CD4-positive, alpha-beta T cell (primary cell): ENCODE measurements around the gene NFIL3. TPM values are rescaled to one million over a fixed set of nuclear protein-coding genes. Genes with fewer than 3 reads are reported as not detected.
A peak's percentile ranks its signal among the peaks of the same experiment; 100 is the strongest.
"Not testable (repeated sequence)": the region's sequence is repeated elsewhere in the genome, so short reads cannot be mapped to it uniquely, and the experiment has no call there.

Experiments used
- ATAC-seq: fragments of 200-7000 bp; cut with Tn5 transposase; one replicate; pipeline ENCODE4 v1.10.0; 2022; ENCODE audit warnings: mild to moderate bottlenecking; ENCODE audit not compliant: poor library complexity
- CTCF ChIA-PET: fragments of 350-600 bp; sonication (Branson Sonifier 250); formaldehyde crosslinking; loops from one replicate; lab custom pipeline; 2021; ENCODE audit warnings: antibody characterized with exemption, inconsistent platforms; lab: Charles Lee
- POLR2A ChIA-PET: fragments of 350-600 bp; sonication (Branson Sonifier 250); formaldehyde crosslinking; loops from one replicate; lab custom pipeline; 2021; ENCODE audit warnings: antibody characterized with exemption, inconsistent platforms; lab: Charles Lee
- DNase-seq, 14 experiments: peaks; one replicate each; pipeline ENCODE4 v3.0.0-alpha.2; 2013 to 2020; ENCODE audit warnings: mixed read lengths in 2 of 14
- H3K27ac ChIP-seq, 2 donors: one replicate each; pipeline versions ENCODE4 v1.5.1 to v1.7.0; 2013; ENCODE audit warnings: low read length in 2 of 2, low read depth in 1 of 2, mild to moderate bottlenecking in 1 of 2
- H3K27me3 ChIP-seq, 2 experiments: 1 replicate in 1 of 2; 2 replicates in 1 of 2; pipeline versions ENCODE4 v1.6.1 to v1.7.0; 2013; ENCODE audit warnings: low read length in 2 of 2, control low read depth in 1 of 2, mild to moderate bottlenecking in 1 of 2, moderate library complexity in 1 of 2; ENCODE audit not compliant: insufficient read depth in 2 of 2, control insufficient read depth in 1 of 2
- H3K36me3 ChIP-seq: one replicate; pipeline ENCODE4 v1.6.1; 2013; ENCODE audit warnings: low read length, control low read depth; ENCODE audit not compliant: insufficient read depth
- H3K4me1 ChIP-seq: one replicate; pipeline ENCODE4 v1.6.1; 2013; ENCODE audit warnings: low read length, control low read depth; ENCODE audit not compliant: insufficient read depth
- H3K4me3 ChIP-seq: one replicate; pipeline ENCODE4 v1.5.1; 2013; ENCODE audit warnings: mild to moderate bottlenecking, low read length, moderate library complexity
- H3K9me3 ChIP-seq, 2 experiments: 1 replicate in 1 of 2; 2 replicates in 1 of 2; pipeline versions ENCODE4 v1.6.1 to v1.7.0; 2013; ENCODE audit warnings: low read length in 2 of 2, mild to moderate bottlenecking in 2 of 2, control low read depth in 1 of 2, moderate library complexity in 1 of 2; ENCODE audit not compliant: control insufficient read depth in 1 of 2, insufficient read depth in 1 of 2
- H3K27ac Mint-ChIP-seq: one replicate; pipeline ENCODE4 v1.8.0; 2020; ENCODE audit warnings: mixed read lengths
- H3K27me3 Mint-ChIP-seq: one replicate; pipeline ENCODE4 v1.8.0; 2021; ENCODE audit warnings: mixed read lengths
- H3K36me3 Mint-ChIP-seq: one replicate; pipeline ENCODE4 v1.8.0; 2021; ENCODE audit warnings: low read depth, mixed read lengths
- H3K4me1 Mint-ChIP-seq: one replicate; pipeline ENCODE4 v1.8.0; 2021; ENCODE audit warnings: low read depth, mixed read lengths
- H3K4me3 Mint-ChIP-seq: one replicate; pipeline ENCODE4 v1.8.0; 2020; ENCODE audit warnings: mild to moderate bottlenecking, mixed read lengths
- H3K9me3 Mint-ChIP-seq: one replicate; pipeline ENCODE4 v1.8.0; 2020; ENCODE audit warnings: mixed read lengths
- intact Hi-C, 2 experiments: fragments of 100-400 bp; cut with DNase I in 1 of 2; cut with micrococcal nuclease in 1 of 2; formaldehyde crosslinking; loops; one replicate each; pipeline versions ENCODE4 v1.15.1 to v1.9.0; 2023 to 2025; cut with DNase I, micrococcal nuclease
- total RNA-seq, 174 experiments: library from RNA in 2 of 174; stranded (reverse) in 2 of 174; gene quantifications; one replicate each; pipeline ENCODE4 v1.2.3 and lab custom pipeline; 2021 to 2026
- TF ChIP-seq, protein P1 (sequence below): fragments of 200-600 bp; IDR thresholded peaks from one replicate; pipeline ENCODE4 v1.8.0; 2022; ENCODE audit warnings: antibody characterized with exemption, mild to moderate bottlenecking

NFIL3 gene
- total RNA-seq, 2 experiments from 2014 or later = 31.0 to 32.4 TPM

DNA sequence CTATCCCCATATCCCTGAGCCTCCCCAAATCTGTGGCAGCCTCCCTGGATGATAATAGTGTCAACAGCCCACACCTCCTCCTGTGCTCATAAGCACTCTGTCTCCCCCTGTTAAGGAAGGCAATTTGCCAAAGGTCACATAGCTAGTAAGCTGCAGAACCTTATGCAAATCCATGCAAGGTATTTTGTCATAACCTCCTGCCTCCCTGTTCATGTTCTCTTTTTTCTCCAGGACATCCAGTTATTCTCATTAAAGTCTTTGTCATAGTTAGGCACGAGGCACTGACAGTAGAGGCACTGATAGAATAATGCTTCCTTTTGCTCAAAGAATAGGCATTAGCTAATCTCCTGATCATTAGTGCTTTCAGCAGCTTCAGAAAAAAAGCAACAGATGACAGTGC, 51.7 kb downstream of the NFIL3 start:
- DNase-seq (no peak), ATAC-seq (no peak)
- TF ChIP-seq, protein P1, sequence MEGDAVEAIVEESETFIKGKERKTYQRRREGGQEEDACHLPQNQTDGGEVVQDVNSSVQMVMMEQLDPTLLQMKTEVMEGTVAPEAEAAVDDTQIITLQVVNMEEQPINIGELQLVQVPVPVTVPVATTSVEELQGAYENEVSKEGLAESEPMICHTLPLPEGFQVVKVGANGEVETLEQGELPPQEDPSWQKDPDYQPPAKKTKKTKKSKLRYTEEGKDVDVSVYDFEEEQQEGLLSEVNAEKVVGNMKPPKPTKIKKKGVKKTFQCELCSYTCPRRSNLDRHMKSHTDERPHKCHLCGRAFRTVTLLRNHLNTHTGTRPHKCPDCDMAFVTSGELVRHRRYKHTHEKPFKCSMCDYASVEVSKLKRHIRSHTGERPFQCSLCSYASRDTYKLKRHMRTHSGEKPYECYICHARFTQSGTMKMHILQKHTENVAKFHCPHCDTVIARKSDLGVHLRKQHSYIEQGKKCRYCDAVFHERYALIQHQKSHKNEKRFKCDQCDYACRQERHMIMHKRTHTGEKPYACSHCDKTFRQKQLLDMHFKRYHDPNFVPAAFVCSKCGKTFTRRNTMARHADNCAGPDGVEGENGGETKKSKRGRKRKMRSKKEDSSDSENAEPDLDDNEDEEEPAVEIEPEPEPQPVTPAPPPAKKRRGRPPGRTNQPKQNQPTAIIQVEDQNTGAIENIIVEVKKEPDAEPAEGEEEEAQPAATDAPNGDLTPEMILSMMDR = no peak
- intact Hi-C loops = no loop called here
- ChIA-PET POLR2A (no interaction called here), CTCF (no interaction called here)
- H3K9me3 ChIP-seq = no peaks in the 10 kb centered on the region
- peaks cover under 1% of the 10 kb centered on the region for H3K27me3 Mint-ChIP-seq
- no peaks in the 10 kb centered on the region for H3K9me3 Mint-ChIP-seq
- no peaks in the 10 kb centered on the region for H3K36me3 Mint-ChIP-seq
- no peaks in the 10 kb centered on the region for H3K4me1 Mint-ChIP-seq
- H3K4me3 Mint-ChIP-seq = no peak overlapping the region
- H3K36me3 ChIP-seq = no peaks in the 10 kb centered on the region
- H3K4me1 ChIP-seq = no peaks in the 10 kb centered on the region
- no peaks in the 10 kb centered on the region for H3K27me3 ChIP-seq
- no peak overlapping the region for H3K27ac ChIP-seq
- H3K27ac Mint-ChIP-seq = no peak overlapping the region
- H3K4me3 ChIP-seq = no peak overlapping the region

GRCh38 chr9:91370006-91370405, 53.6 kb downstream of the NFIL3 start:
- H3K4me3 Mint-ChIP-seq, H3K27me3 ChIP-seq, H3K4me1 ChIP-seq, CTCF ChIA-PET, H3K36me3 ChIP-seq, ATAC-seq, H3K27ac ChIP-seq, intact Hi-C loops, H3K27me3 Mint-ChIP-seq, H3K4me1 Mint-ChIP-seq, DNase-seq, H3K36me3 Mint-ChIP-seq, H3K4me3 ChIP-seq, H3K9me3 ChIP-seq, POLR2A ChIA-PET, H3K27ac Mint-ChIP-seq, H3K9me3 Mint-ChIP-seq: not testable (repeated sequence)

- no peaks in the 10 kb centered on the region for H3K27me3 Mint-ChIP-seq
- peaks cover 23% of the 10 kb centered on the region for H3K4me1 Mint-ChIP-seq
- intact Hi-C loops = loop anchor here (5.0 to 10.0 kb wide), 3 partner anchors 58 to 262 kb away; partner anchors contain the start of gene NFIL3 (in 1 of the 2)
- H3K4me3 ChIP-seq = no peak overlapping the region
- DNase-seq (no peak), ATAC-seq (no peak)
- peak overlapping the region; percentile 40 for H3K4me3 Mint-ChIP-seq
- H3K4me1 ChIP-seq = peaks cover 21% of the 10 kb centered on the region
- H3K27ac Mint-ChIP-seq = no peak overlapping the region
- no peaks in the 10 kb centered on the region for H3K36me3 ChIP-seq
- ChIA-PET POLR2A (no interaction called here), CTCF (no interaction called here)
- H3K36me3 Mint-ChIP-seq = peaks cover 16% of the 10 kb centered on the region
- H3K9me3 Mint-ChIP-seq = no peaks in the 10 kb centered on the region
- peaks cover 0 to 9% of the 10 kb centered on the region in 2 experiments for H3K9me3 ChIP-seq
- no peak overlapping the region for H3K27ac ChIP-seq
- no peaks in the 10 kb centered on the region for H3K27me3 ChIP-seq
- TF ChIP-seq, protein P1 = no peak
Observed at GRCh38 chr9:91364702-91365101, 58.9 kb downstream of the NFIL3 start.

GRCh38 chr9:91364005-91364404, 59.6 kb downstream of the NFIL3 start:
- DNase-seq (no peak), ATAC-seq (no peak)
- H3K36me3 Mint-ChIP-seq = peaks cover 18% of the 10 kb centered on the region
- H3K36me3 ChIP-seq = no peaks in the 10 kb centered on the region
- no peak overlapping the region for H3K27ac Mint-ChIP-seq
- TF ChIP-seq, protein P1 = no peak
- H3K27me3 Mint-ChIP-seq = no peaks in the 10 kb centered on the region
- peak overlapping the region; percentile 74 for H3K4me3 Mint-ChIP-seq
- no peaks in the 10 kb centered on the region for H3K9me3 Mint-ChIP-seq
- ChIA-PET CTCF (no interaction called here), POLR2A (no interaction called here)
- H3K27me3 ChIP-seq = no peaks in the 10 kb centered on the region
- peaks cover 30% of the 10 kb centered on the region for H3K4me1 Mint-ChIP-seq
- intact Hi-C loops = loop anchor here (5.0 to 10.0 kb wide), 3 partner anchors 58 to 262 kb away; partner anchors contain the start of gene NFIL3 (in 1 of the 2)
- peaks cover 0 to 9% of the 10 kb centered on the region in 2 experiments for H3K9me3 ChIP-seq
- H3K27ac ChIP-seq = no peak overlapping the region
- H3K4me1 ChIP-seq = peaks cover 27% of the 10 kb centered on the region
- H3K4me3 ChIP-seq = no peak overlapping the region
